ENCODE measurements around the gene LPO.

GRCh38 chr17:58239987-58240386, 1.6 kb downstream of the LPO start:
- TF ChIP-seq CTCF (conservative IDR thresholded peaks at IDR 0.05 in 1 of 2, IDR thresholded peaks at IDR 0.05 in 1 of 2; ENCODE audit: extremely low read depth in 1 of 2, insufficient read depth in 1 of 2, low read depth in 1 of 2, low read length in 2 of 2) (no peak), EZH2 (IDR thresholded peaks at IDR 0.05; ENCODE audit: borderline replicate concordance, low read length) (no peak)
